Neural progenitor cell (in vitro differentiated cells): ENCODE results near the gene CDKN2C. TPM values are rescaled to one million over a fixed set of nuclear protein-coding genes. Genes with fewer than 3 reads are reported as not detected.
"Not testable (repeated sequence)": the region's sequence is repeated elsewhere in the genome, so short reads cannot be mapped to it uniquely, and the experiment has no call there.

Source experiments
- DNase-seq: peaks from one replicate; pipeline ENCODE4 v3.0.0-alpha.2; 2016; ENCODE audit warnings: low spot score
- H2AFZ ChIP-seq: fragments of 200-600 bp; sonication (generic); replicated peaks from 2 replicates; pipeline ENCODE4 v1.6.1; 2016; ENCODE audit warnings: antibody characterized with exemption
- H3F3A ChIP-seq: fragments of 200-600 bp; sonication (generic); 2 replicates; pipeline ENCODE4 v1.6.1; 2016; ENCODE audit warnings: antibody characterized with exemption, low read depth
- H3K27ac ChIP-seq: fragments of 200-600 bp; sonication (generic); 2 replicates; pipeline ENCODE4 v1.5.1; 2016; ENCODE audit warnings: mild to moderate bottlenecking
- H3K27me3 ChIP-seq: fragments of 200-600 bp; sonication (generic); 2 replicates; pipeline ENCODE4 v1.6.1; 2016; ENCODE audit warnings: mild to moderate bottlenecking, moderate library complexity
- H3K36me3 ChIP-seq: fragments of 200-600 bp; sonication (generic); 2 replicates; pipeline ENCODE4 v1.5.1; 2016
- H3K4me1 ChIP-seq: fragments of 200-600 bp; sonication (generic); 2 replicates; pipeline ENCODE4 v1.6.1; 2016; ENCODE audit warnings: mixed run types
- H3K4me2 ChIP-seq: fragments of 200-600 bp; sonication (generic); 2 replicates; pipeline ENCODE4 v1.6.1; 2016
- H3K4me3 ChIP-seq: fragments of 200-600 bp; sonication (generic); 2 replicates; pipeline ENCODE4 v1.5.1; 2016
- H3K79me2 ChIP-seq: fragments of 200-600 bp; sonication (generic); 2 replicates; pipeline ENCODE4 v1.6.1; 2016; ENCODE audit warnings: low read depth
- H3K9ac ChIP-seq: fragments of 200-600 bp; sonication (generic); 2 replicates; pipeline ENCODE4 v1.6.1; 2016
- H3K9me3 ChIP-seq: fragments of 200-600 bp; sonication (generic); 2 replicates; pipeline ENCODE4 v1.5.1; 2016; ENCODE audit warnings: low read depth
- H4K20me1 ChIP-seq: fragments of 200-600 bp; sonication (generic); 2 replicates; pipeline ENCODE4 v1.6.1; 2016; ENCODE audit warnings: low read depth
- H3K27ac Mint-ChIP-seq: 3 replicates; pipeline ENCODE4 v1.8.0; 2021; ENCODE audit warnings: mixed read lengths
- H3K27me3 Mint-ChIP-seq: 2 replicates; pipeline ENCODE4 v1.8.0; 2022; ENCODE audit warnings: low read depth, mild to moderate bottlenecking, inconsistent platforms, moderate library complexity, mixed read lengths; ENCODE audit not compliant: insufficient read depth
- H3K36me3 Mint-ChIP-seq: 3 replicates; pipeline ENCODE4 v1.8.0; 2021; ENCODE audit warnings: mixed read lengths
- H3K4me1 Mint-ChIP-seq: 3 replicates; pipeline ENCODE4 v1.8.0; 2021; ENCODE audit warnings: mixed read lengths
- H3K4me3 Mint-ChIP-seq: 3 replicates; pipeline ENCODE4 v1.8.0; 2021; ENCODE audit warnings: mild to moderate bottlenecking, moderate library complexity, mixed read lengths
- H3K9me3 Mint-ChIP-seq: 3 replicates; pipeline ENCODE4 v1.8.0; 2020; ENCODE audit warnings: mixed read lengths
- EZH2 ChIP-seq: fragments of 200-600 bp; sonication (generic); IDR thresholded peaks from 2 replicates; pipeline ENCODE4 v1.6.1; 2017; ENCODE audit warnings: antibody characterized with exemption, mild to moderate bottlenecking, moderate library complexity
- EZH2phosphoT487 ChIP-seq: fragments of 200-600 bp; sonication (generic); IDR thresholded peaks from 2 replicates; pipeline ENCODE4 v1.6.1; 2017; ENCODE audit warnings: antibody characterized with exemption
- total RNA-seq: library from RNA; depleted of rRNA; stranded (reverse); fragments of >200 nt; gene quantifications from 2 replicates; pipeline ENCODE4 v1.2.3, GENCODE V29; 2015; ENCODE audit warnings: low replicate concordance
- TF ChIP-seq, protein P1 (sequence below): fragments of 200-600 bp; sonication (generic); IDR thresholded peaks from 2 replicates; pipeline ENCODE4 v1.5.1; 2017; ENCODE audit warnings: antibody characterized with exemption, mild to moderate bottlenecking

Gene CDKN2C
- total RNA-seq, 1 donor from 2014 or later: 0.11 TPM

- H3K27ac Mint-ChIP-seq: no peak overlapping the region
- no peaks in the 10 kb centered on the region for H3K9me3 ChIP-seq
- H3K36me3 ChIP-seq: no peaks in the 10 kb centered on the region
- H3K27me3 ChIP-seq: no peaks in the 10 kb centered on the region
- peaks cover 9% of the 10 kb centered on the region for H3K9me3 Mint-ChIP-seq
- H3K27ac ChIP-seq: no peak overlapping the region
- H3K79me2 ChIP-seq: peaks cover 86% of the 10 kb centered on the region
- DNase-seq: no peak
- H3K9ac ChIP-seq: no peak overlapping the region
- TF ChIP-seq, protein P1, sequence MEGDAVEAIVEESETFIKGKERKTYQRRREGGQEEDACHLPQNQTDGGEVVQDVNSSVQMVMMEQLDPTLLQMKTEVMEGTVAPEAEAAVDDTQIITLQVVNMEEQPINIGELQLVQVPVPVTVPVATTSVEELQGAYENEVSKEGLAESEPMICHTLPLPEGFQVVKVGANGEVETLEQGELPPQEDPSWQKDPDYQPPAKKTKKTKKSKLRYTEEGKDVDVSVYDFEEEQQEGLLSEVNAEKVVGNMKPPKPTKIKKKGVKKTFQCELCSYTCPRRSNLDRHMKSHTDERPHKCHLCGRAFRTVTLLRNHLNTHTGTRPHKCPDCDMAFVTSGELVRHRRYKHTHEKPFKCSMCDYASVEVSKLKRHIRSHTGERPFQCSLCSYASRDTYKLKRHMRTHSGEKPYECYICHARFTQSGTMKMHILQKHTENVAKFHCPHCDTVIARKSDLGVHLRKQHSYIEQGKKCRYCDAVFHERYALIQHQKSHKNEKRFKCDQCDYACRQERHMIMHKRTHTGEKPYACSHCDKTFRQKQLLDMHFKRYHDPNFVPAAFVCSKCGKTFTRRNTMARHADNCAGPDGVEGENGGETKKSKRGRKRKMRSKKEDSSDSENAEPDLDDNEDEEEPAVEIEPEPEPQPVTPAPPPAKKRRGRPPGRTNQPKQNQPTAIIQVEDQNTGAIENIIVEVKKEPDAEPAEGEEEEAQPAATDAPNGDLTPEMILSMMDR: no peak
- TF ChIP-seq EZH2 (no peak), EZH2phosphoT487 (no peak)
- no peaks in the 10 kb centered on the region for H3K4me1 Mint-ChIP-seq
- no peaks in the 10 kb centered on the region for H3K4me1 ChIP-seq
- H4K20me1 ChIP-seq: peaks cover 15% of the 10 kb centered on the region
- H3K36me3 Mint-ChIP-seq: peaks cover 8% of the 10 kb centered on the region
- H3K4me2 ChIP-seq: no peak overlapping the region
- H3K4me3 ChIP-seq: no peak overlapping the region
- H3F3A ChIP-seq: no peaks in the 10 kb centered on the region
- no peak overlapping the region for H3K4me3 Mint-ChIP-seq
- H2AFZ ChIP-seq: no peak overlapping the region
- H3K27me3 Mint-ChIP-seq: peaks cover 2% of the 10 kb centered on the region
These were observed 20.6 kb upstream of the CDKN2C start for GRCh38 chr1:50949286-50949982.

GRCh38 chr1:50950396-50950795 lies 19.6 kb upstream of the CDKN2C start:
- no peak overlapping the region for H3K4me2 ChIP-seq
- H3K27ac ChIP-seq: no peak overlapping the region
- no peak for DNase-seq
- H3K79me2 ChIP-seq: peaks cover 86% of the 10 kb centered on the region
- TF ChIP-seq EZH2phosphoT487: no peak
- TF ChIP-seq, protein P1: no peak
- no peak for TF ChIP-seq EZH2
- no peaks in the 10 kb centered on the region for H3F3A ChIP-seq
- H3K36me3 ChIP-seq: no peaks in the 10 kb centered on the region
- Mint-ChIP-seq H3K36me3 (peaks cover 8% of the 10 kb centered on the region), H3K27me3 (peaks cover 2% of the 10 kb centered on the region), H3K27ac (no peak overlapping the region), H3K4me1 (no peaks in the 10 kb centered on the region), H3K4me3 (no peak overlapping the region), H3K9me3 (peaks cover 9% of the 10 kb centered on the region)
- H2AFZ ChIP-seq: no peak overlapping the region
- H3K4me1 ChIP-seq: no peaks in the 10 kb centered on the region
- peaks cover 11% of the 10 kb centered on the region for H4K20me1 ChIP-seq
- H3K27me3 ChIP-seq: no peaks in the 10 kb centered on the region
- no peaks in the 10 kb centered on the region for H3K9me3 ChIP-seq
- H3K9ac ChIP-seq: no peak overlapping the region
- H3K4me3 ChIP-seq: no peak overlapping the region

DNA sequence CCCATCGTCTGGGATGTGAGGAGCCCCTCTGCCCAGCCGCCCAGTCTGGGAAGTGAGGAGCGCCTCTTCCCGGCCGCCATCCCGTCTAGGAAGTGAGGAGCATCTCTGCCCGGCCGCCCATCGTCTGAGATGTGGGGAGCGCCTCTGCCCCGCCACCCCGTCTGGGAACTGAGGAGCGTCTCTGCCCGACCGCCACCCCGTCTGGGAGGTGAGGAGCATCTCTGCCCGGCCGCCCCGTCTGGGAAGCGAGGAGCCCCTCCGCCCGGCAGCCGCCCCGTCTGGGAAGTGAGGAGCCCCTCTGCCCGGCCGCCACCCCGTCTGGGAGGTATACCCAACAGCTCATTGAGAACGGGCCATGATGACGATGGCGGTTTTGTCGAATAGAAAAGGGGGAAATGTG lies 17.5 kb upstream of the CDKN2C start:
- H3K4me2 ChIP-seq, H3K27ac ChIP-seq, H3K4me3 ChIP-seq, H3K4me1 Mint-ChIP-seq, H4K20me1 ChIP-seq, H3K27me3 Mint-ChIP-seq, H2AFZ ChIP-seq, H3K4me3 Mint-ChIP-seq, DNase-seq, H3K36me3 ChIP-seq, H3K27ac Mint-ChIP-seq, H3K9ac ChIP-seq, H3K9me3 Mint-ChIP-seq, H3F3A ChIP-seq, H3K9me3 ChIP-seq, H3K27me3 ChIP-seq, H3K4me1 ChIP-seq, H3K36me3 Mint-ChIP-seq: not testable (repeated sequence)
- peaks cover 86% of the 10 kb centered on the region for H3K79me2 ChIP-seq

DNA sequence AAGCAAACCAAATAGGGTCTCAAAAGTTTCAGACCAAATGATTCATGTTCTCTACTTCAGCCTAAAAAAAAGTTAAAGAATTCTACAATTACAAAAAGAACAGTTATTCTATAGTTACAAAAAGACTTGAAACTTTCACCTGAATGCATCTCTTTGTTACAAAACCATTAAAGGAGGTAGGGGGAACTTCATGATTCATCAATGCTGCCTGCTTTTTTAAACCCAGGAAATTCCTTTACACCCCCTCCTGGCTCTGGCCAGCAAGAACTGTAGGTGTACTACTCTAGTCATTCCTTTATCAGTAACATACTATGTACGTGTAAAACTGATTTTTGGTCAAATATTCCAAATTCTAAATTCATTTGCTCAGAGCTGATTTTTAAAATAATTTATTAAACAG lies 14.9 kb upstream of the CDKN2C start:
- TF ChIP-seq EZH2 (no peak), EZH2phosphoT487 (no peak)
- TF ChIP-seq, protein P1: no peak
- DNase-seq: no peak
- Histone ChIP-seq H3K4me3 (no peak overlapping the region), H4K20me1 (no peaks in the 10 kb centered on the region), H3K79me2 (peaks cover 82% of the 10 kb centered on the region), H3K27me3 (no peaks in the 10 kb centered on the region), H2AFZ (no peak overlapping the region), H3K36me3 (no peaks in the 10 kb centered on the region), H3K9me3 (no peaks in the 10 kb centered on the region), H3K9ac (no peak overlapping the region), H3K4me2 (no peak overlapping the region), H3F3A (peaks cover 12% of the 10 kb centered on the region), H3K27ac (no peak overlapping the region), H3K4me1 (peaks cover 4% of the 10 kb centered on the region)
- H3K4me1 Mint-ChIP-seq: peaks cover 9% of the 10 kb centered on the region
- peaks cover 6% of the 10 kb centered on the region for H3K36me3 Mint-ChIP-seq
- H3K9me3 Mint-ChIP-seq: peaks cover 6% of the 10 kb centered on the region
- no peak overlapping the region for H3K4me3 Mint-ChIP-seq
- peaks cover 2% of the 10 kb centered on the region for H3K27me3 Mint-ChIP-seq
- H3K27ac Mint-ChIP-seq: no peak overlapping the region
